Neural cell (in vitro differentiated cells): ENCODE data around the gene GBX2. TPM values are rescaled to one million over a fixed set of nuclear protein-coding genes. Genes with fewer than 3 reads are reported as not detected.

Experiments used
- H2AFZ ChIP-seq: fragments of 200-600, 300-800 bp; sonication (generic), shearing (Covaris generic); 2 replicates; pipeline ENCODE4 v1.6.0; 2014; ENCODE audit warnings: low read depth, mild to moderate bottlenecking, antibody characterized with exemption, low read length, moderate library complexity
- H3F3A ChIP-seq: fragments of 200-600 bp; shearing (Covaris generic); 2 replicates; pipeline ENCODE4 v1.6.1; 2016; ENCODE audit warnings: mild to moderate bottlenecking, moderate library complexity, mixed read lengths, antibody characterized with exemption, low read length; ENCODE audit not compliant: insufficient read depth, poor library complexity, severe bottlenecking
- H3K27ac ChIP-seq: fragments of 200-600, 300-800 bp; sonication (generic), shearing (Covaris generic); 2 replicates; pipeline ENCODE4 v1.5.1; 2014; ENCODE audit warnings: mild to moderate bottlenecking, low read length, moderate library complexity
- H3K27me3 ChIP-seq: fragments of 300-800, 200-600 bp; sonication (generic), shearing (Covaris generic); 2 replicates; pipeline ENCODE4 v1.6.0; 2014; ENCODE audit warnings: mild to moderate bottlenecking, low read depth, low read length, moderate library complexity; ENCODE audit not compliant: insufficient read depth
- H3K36me3 ChIP-seq: fragments of 300-800, 200-600 bp; sonication (generic), shearing (Covaris generic); 2 replicates; pipeline ENCODE4 v1.5.1; 2014; ENCODE audit warnings: mild to moderate bottlenecking, antibody characterized with exemption, low read length, moderate library complexity; ENCODE audit not compliant: insufficient read depth
- H3K4me2 ChIP-seq: fragments of 300-800, 200-600 bp; sonication (generic), shearing (Covaris generic); 2 replicates; pipeline ENCODE4 v1.6.0; 2014; ENCODE audit warnings: mild to moderate bottlenecking, low read length
- H3K4me3 ChIP-seq: fragments of 300-800, 200-600 bp; sonication (generic), shearing (Covaris generic); 2 replicates; pipeline ENCODE4 v1.5.1; 2014; ENCODE audit warnings: mild to moderate bottlenecking, low read length, moderate library complexity
- H3K79me2 ChIP-seq: fragments of 200-600 bp; shearing (Covaris generic); replicated peaks from 2 replicates; pipeline ENCODE4 v1.6.0; 2014; ENCODE audit warnings: mild to moderate bottlenecking, low read length, moderate library complexity; ENCODE audit not compliant: insufficient read depth
- H3K9ac ChIP-seq: fragments of 300-800, 200-600 bp; sonication (generic), shearing (Covaris generic); 2 replicates; pipeline ENCODE4 v1.6.1; 2016; ENCODE audit warnings: mild to moderate bottlenecking, low read length, mixed read lengths
- H3K9me2 ChIP-seq: fragments of 200-600 bp; shearing (Covaris generic); 2 replicates; pipeline ENCODE4 v1.6.1; 2016; ENCODE audit warnings: mild to moderate bottlenecking, low read length, mixed read lengths; ENCODE audit not compliant: insufficient read depth
- H3K9me3 ChIP-seq: fragments of 200-600, 300-800 bp; sonication (generic), shearing (Covaris generic); 2 replicates; pipeline ENCODE4 v1.6.1; 2016; ENCODE audit warnings: mild to moderate bottlenecking, mixed run types, low read length, moderate library complexity, mixed read lengths
- H4K20me1 ChIP-seq: fragments of 200-600 bp; shearing (Covaris generic); 2 replicates; pipeline ENCODE4 v1.6.1; 2016; ENCODE audit warnings: mild to moderate bottlenecking, mixed run types; ENCODE audit not compliant: insufficient read depth
- EP300 ChIP-seq: fragments of 450-650 bp; conservative IDR thresholded peaks from 2 replicates; pipeline ENCODE4 v1.6.1; 2014; ENCODE audit warnings: antibody characterized with exemption, mild to moderate bottlenecking, moderate library complexity; ENCODE audit not compliant: poor library complexity, severe bottlenecking
- EZH2 ChIP-seq: fragments of 200-600, 300-800 bp; shearing (Covaris generic), sonication (generic); IDR thresholded peaks from 2 replicates; pipeline ENCODE4 v1.6.1; 2014; ENCODE audit warnings: antibody characterized with exemption, low read length, borderline replicate concordance, mild to moderate bottlenecking; ENCODE audit not compliant: insufficient read depth, poor library complexity, severe bottlenecking
- MXI1 ChIP-seq: fragments of 450-650 bp; conservative IDR thresholded peaks from 2 replicates; pipeline ENCODE4 v1.6.1; 2014; ENCODE audit warnings: antibody characterized with exemption, mild to moderate bottlenecking; ENCODE audit not compliant: poor library complexity, severe bottlenecking
- POLR2AphosphoS5 ChIP-seq: IDR thresholded peaks from 2 replicates; pipeline ENCODE4 v1.6.1; 2012
- RAD21 ChIP-seq: fragments of 450-650 bp; conservative IDR thresholded peaks from 2 replicates; pipeline ENCODE4 v1.6.1; 2014; ENCODE audit warnings: antibody characterized with exemption, mild to moderate bottlenecking, moderate library complexity
- SMC3 ChIP-seq: fragments of 450-650 bp; conservative IDR thresholded peaks from 2 replicates; pipeline ENCODE4 v1.6.1; 2014; ENCODE audit warnings: antibody characterized with exemption, mild to moderate bottlenecking, moderate library complexity; ENCODE audit not compliant: poor library complexity
- TAF1 ChIP-seq: IDR thresholded peaks from 2 replicates; pipeline ENCODE4 v1.6.1; 2012; ENCODE audit warnings: low read depth
- polyA plus RNA-seq: library from polyadenylated mRNA; depleted of rRNA; stranded (reverse); fragments of >200 nt; gene quantifications from 2 replicates; pipeline ENCODE4 v1.2.3, GENCODE V29; 2014
- TF ChIP-seq, protein P1 (sequence below): IDR thresholded peaks from 2 replicates; pipeline ENCODE4 v1.6.1; 2012; ENCODE audit warnings: borderline replicate concordance
- TF ChIP-seq, protein P2 (sequence below): fragments of 450-650 bp; IDR thresholded peaks from 2 replicates; pipeline ENCODE4 v1.5.1; 2014; ENCODE audit warnings: antibody characterized with exemption, mild to moderate bottlenecking, moderate library complexity; ENCODE audit not compliant: poor library complexity, severe bottlenecking

GBX2 gene
- polyA plus RNA-seq, 1 donor from 2014 or later = 0.92 TPM

DNA sequence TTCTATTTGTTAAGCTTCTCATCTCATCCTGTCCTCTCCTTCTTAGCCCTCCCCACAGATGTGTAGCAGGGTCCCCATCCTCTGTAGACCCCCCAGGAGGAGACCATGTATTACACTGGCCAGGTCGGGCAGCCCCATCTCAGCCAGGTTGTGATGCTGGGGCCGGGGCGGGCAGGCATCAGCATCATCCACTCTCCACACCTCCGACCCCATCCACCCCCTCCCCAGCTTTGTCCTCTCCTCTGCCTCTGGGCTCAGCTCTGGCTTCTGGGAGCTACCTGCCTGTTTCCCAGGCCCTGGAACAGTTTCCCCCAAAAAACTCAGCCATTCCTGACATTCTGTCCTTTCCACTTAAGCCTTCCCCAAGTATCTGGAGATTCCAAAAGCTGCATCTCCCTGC is 49.2 kb downstream of the GBX2 start:
- Histone ChIP-seq H2AFZ (no peak overlapping the region), H3K79me2 (no peaks in the 10 kb centered on the region), H3F3A (no peaks in the 10 kb centered on the region), H3K9me2 (no peaks in the 10 kb centered on the region), H3K4me3 (no peak overlapping the region), H3K9me3 (no peaks in the 10 kb centered on the region), H3K36me3 (no peaks in the 10 kb centered on the region), H3K4me2 (no peak overlapping the region), H3K9ac (no peak overlapping the region), H3K27ac (no peak overlapping the region), H4K20me1 (no peaks in the 10 kb centered on the region), H3K27me3 (peaks cover 7% of the 10 kb centered on the region)
- TF ChIP-seq, protein P1, sequence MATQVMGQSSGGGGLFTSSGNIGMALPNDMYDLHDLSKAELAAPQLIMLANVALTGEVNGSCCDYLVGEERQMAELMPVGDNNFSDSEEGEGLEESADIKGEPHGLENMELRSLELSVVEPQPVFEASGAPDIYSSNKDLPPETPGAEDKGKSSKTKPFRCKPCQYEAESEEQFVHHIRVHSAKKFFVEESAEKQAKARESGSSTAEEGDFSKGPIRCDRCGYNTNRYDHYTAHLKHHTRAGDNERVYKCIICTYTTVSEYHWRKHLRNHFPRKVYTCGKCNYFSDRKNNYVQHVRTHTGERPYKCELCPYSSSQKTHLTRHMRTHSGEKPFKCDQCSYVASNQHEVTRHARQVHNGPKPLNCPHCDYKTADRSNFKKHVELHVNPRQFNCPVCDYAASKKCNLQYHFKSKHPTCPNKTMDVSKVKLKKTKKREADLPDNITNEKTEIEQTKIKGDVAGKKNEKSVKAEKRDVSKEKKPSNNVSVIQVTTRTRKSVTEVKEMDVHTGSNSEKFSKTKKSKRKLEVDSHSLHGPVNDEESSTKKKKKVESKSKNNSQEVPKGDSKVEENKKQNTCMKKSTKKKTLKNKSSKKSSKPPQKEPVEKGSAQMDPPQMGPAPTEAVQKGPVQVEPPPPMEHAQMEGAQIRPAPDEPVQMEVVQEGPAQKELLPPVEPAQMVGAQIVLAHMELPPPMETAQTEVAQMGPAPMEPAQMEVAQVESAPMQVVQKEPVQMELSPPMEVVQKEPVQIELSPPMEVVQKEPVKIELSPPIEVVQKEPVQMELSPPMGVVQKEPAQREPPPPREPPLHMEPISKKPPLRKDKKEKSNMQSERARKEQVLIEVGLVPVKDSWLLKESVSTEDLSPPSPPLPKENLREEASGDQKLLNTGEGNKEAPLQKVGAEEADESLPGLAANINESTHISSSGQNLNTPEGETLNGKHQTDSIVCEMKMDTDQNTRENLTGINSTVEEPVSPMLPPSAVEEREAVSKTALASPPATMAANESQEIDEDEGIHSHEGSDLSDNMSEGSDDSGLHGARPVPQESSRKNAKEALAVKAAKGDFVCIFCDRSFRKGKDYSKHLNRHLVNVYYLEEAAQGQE = no peak
- no peak for TF ChIP-seq SMC3
- no peak for TF ChIP-seq MXI1
- no peak for TF ChIP-seq EZH2
- TF ChIP-seq EP300 = no peak
- no peak for TF ChIP-seq RAD21
- TF ChIP-seq, protein P2, sequence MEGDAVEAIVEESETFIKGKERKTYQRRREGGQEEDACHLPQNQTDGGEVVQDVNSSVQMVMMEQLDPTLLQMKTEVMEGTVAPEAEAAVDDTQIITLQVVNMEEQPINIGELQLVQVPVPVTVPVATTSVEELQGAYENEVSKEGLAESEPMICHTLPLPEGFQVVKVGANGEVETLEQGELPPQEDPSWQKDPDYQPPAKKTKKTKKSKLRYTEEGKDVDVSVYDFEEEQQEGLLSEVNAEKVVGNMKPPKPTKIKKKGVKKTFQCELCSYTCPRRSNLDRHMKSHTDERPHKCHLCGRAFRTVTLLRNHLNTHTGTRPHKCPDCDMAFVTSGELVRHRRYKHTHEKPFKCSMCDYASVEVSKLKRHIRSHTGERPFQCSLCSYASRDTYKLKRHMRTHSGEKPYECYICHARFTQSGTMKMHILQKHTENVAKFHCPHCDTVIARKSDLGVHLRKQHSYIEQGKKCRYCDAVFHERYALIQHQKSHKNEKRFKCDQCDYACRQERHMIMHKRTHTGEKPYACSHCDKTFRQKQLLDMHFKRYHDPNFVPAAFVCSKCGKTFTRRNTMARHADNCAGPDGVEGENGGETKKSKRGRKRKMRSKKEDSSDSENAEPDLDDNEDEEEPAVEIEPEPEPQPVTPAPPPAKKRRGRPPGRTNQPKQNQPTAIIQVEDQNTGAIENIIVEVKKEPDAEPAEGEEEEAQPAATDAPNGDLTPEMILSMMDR = no peak
- no peak for TF ChIP-seq TAF1
- no peak for TF ChIP-seq POLR2AphosphoS5

DNA sequence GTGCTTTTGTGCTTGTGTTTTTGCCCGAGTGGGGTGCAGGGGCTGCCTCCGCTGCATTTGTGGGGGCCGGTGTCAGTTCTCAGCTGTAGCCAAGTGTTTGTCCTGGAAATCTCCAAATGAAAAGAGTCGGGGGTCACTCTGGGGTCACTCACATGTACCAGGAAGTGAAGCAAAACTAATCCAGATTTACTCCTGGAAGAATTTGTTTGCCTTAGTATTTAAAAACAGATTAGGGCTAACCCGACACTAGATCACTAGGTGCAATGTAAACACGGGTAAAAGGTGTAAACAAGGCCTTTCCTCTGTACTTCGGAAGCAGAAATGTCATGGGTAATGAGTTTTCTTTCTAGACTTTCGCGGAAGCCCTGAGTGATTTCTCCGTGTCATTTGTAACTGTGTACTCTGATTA is 50.3 kb downstream of the GBX2 start:
- Histone ChIP-seq H3K4me2 (no peak overlapping the region), H3K27ac (no peak overlapping the region), H3K9ac (no peak overlapping the region), H3K27me3 (peaks cover 7% of the 10 kb centered on the region), H2AFZ (no peak overlapping the region), H3K9me3 (no peaks in the 10 kb centered on the region), H3K9me2 (no peaks in the 10 kb centered on the region), H4K20me1 (no peaks in the 10 kb centered on the region), H3K4me3 (no peak overlapping the region), H3F3A (no peaks in the 10 kb centered on the region), H3K79me2 (no peaks in the 10 kb centered on the region), H3K36me3 (no peaks in the 10 kb centered on the region)
- TF ChIP-seq MXI1 = no peak
- TF ChIP-seq, protein P2 = no peak
- TF ChIP-seq EZH2 = no peak
- no peak for TF ChIP-seq SMC3
- TF ChIP-seq, protein P1 = no peak
- no peak for TF ChIP-seq POLR2AphosphoS5
- no peak for TF ChIP-seq RAD21
- TF ChIP-seq TAF1 = no peak
- TF ChIP-seq EP300 = no peak
